GM18907 (cell line): ENCODE data around the gene PXMP4.

Experiments used
- ATAC-seq: cut with Tn5 transposase; IDR thresholded peaks from one replicate; pipeline ENCODE4 v1.9.1; 2021; ENCODE audit warnings: mild to moderate bottlenecking, moderate library complexity; ENCODE audit not compliant: unreplicated experiment

The PXMP4 gene

GRCh38 chr20:33670715-33671499 is 49.2 kb downstream of the PXMP4 start:
- ATAC-seq: no peak

GRCh38 chr20:33669873-33670640 is 50.1 kb downstream of the PXMP4 start:
- no peak for ATAC-seq

- no peak for ATAC-seq
These were observed 50.9 kb downstream of the PXMP4 start for GRCh38 chr20:33669224-33669623.

DNA sequence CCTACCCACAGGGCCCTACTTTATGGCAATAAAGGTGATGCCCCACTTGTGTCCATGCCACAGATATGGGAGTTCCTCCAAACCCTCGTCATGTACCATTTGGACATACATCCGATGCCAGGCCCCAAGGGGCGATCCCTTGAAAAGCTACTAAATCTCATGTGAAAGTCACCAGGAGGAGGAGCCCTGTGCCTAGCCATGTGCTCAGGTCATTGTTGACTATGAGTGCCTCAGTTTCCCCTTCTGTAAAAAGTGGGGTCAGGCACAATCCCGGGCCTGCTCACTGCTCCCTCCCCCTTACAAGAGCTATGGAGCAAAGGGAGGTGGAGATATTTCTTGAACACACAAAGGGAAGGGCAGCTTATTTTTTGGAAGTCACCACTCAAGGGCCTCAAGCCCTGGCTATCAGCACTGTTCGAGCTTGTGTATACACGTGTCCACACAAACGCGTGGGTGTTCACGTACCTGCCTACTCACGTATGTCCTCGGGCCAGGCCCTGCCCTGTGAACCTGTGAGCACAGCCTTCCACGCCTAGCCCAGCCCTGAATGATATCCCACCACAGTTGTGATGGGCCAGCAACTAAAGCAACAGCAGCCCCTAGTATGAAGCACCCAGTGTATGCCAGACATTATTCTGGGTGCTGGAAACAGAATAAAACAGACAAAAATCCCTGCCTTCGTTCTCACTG is 51.5 kb downstream of the PXMP4 start:
- no peak for ATAC-seq

- ATAC-seq: peak; percentile 40
These were observed 52.2 kb downstream of the PXMP4 start for GRCh38 chr20:33667676-33668465.

GRCh38 chr20:33667245-33667675 is 52.9 kb downstream of the PXMP4 start:
- ATAC-seq: peak; percentile 18

DNA sequence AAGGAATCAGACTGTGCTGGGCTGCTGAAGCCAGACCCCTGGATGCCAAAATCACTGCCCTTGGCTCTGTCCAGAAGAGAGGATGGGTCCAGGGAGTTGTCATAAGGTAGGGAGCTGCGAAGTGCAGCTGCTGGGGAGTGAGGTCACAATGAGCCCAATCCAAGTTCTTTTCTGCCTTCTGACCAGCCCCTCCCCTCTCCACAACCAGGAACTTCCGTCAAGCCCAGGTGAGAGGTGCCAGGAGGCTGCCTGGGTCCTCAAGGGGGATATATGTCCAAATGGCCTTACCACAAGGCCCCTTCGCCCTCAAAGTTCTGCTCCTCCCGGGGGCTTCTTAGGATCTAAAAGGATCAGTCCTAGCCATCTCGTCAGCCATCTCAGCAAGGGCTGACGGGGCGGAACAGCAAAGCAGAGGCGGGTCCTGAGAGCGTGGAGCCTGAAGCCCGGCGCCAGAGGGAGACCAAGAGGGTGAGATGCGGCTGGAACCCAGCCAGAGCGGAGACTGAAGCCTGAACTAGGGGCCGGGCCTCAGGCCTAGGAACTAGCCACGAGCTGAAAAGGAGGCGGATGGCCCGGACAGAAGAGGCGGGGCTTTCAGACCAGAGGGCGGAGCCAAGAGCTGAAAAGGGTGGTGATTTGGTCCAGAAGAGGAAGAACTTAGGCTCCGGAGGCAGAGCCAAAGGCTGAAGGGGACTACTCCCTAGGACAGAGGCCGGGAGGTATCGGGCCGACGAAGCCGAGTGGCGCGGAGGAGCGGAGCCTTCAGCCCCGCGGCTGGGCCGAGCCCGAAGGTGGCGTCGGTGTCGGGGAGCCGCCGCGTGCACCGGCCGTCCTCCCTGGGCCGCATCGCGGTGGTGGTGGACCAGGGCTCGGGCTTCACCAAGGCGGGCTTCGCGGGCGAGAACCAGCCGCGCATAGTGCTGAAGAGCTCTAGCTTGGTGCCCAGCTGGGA is 53.5 kb downstream of the PXMP4 start, which contains the start of gene ACTL10:
ACTL10 (plus strand) TSS at position 651 of the 952 bp plus-strand sequence. CDS start 555 bp downstream, outside the sequence.
- peak; percentile 59 for ATAC-seq

- no peak for ATAC-seq
These were observed 55.4 kb downstream of the PXMP4 start for GRCh38 chr20:33664762-33665144.

DNA sequence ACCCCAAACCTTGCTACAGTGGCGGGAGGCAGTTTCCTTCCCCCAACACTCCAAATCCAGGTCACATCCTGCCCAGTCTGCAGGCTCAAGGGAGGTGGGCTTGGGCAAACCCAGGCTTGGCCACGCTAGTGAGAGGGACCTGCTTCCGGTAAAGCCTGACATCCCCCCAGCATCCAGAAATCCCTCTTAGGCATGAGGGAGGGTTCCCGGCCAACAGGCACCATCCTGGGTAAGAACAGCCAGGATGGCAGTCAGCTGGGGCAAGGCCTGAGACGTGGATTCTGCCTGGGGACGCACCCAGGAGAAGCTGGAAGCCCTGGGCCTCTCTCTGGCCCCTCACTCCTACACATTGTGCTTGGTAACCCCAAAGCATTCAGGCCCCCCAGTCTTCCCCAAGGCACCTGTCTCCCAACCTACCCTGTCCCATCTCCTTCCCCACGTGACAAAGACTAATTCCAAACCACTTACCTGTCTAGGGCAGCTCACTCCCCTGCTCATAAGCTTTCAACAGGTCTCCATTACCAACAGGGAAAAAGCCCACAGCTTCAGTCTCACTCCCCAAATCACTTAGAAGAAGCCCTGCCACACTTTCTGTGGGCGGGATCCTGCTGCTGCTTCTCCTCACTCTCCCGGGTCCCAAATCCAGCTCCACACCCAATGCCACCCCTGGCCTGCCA is 55.9 kb downstream of the PXMP4 start:
- ATAC-seq: no peak

DNA sequence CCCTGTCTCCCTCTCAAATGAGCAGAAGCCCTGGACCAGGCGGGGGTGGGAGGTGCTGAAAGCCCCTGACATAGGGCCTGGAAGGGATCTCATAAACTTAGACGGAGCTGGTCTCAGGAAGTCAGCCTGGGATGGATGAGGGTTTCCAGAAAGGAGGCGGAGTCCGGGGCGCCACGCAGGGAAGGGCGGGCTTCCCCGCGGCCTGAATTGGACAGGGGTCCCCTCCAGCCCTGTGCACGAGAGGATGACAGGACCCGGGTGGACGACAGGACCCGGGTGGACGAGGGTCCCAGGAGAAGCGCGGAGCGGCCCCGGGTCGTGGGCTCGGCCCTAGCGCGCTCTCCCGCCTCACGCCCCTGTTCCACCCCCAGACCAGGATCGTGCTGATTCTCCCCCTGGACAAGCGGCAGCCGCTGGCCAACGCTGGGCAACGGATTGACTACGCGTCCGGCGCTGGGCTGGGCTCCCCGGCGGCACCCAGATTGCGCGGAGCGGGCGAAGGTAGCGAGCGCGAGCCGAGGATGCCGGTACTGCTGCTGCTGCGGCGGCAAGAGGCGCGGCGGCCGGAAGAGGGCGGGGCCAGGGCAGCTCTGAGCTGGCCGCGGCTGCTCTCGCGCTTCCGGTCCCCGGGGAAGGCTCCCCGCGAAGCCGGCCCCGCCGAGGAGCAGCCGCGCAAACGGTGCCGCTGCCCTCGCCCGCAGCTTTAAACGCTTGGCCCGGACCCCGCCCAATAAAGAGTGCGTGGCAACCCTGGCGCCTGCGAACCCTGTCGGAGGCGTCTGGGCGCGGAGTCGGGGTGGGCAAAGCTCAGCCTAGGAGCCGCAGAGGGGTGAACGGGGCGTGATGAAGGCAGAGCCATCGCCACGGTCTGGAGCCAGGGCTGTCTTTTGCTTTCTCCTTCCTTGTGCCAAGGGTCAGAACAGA is 56.7 kb downstream of the PXMP4 start:
- peak; percentile 43 for ATAC-seq

DNA sequence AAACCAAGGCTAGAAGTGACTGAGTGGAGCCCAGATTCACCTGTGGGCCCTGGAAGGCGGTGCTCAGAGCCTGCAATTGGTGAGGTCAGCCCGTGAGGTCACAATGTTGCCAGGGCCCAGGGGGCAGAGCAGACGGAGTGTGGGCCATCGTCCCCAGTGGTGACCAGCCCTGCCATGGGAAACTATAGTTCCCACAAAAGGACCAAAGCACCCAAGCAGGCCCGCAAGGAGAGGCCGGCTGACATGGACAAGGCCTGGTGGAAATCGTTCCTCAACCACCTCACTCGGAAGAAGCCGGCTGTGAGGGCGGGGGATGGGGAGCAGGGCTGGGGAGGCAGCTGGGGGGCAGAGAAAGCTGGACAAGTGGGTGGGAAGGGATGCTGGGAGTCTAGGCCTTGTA is 57.9 kb downstream of the PXMP4 start, which contains the start of gene C20orf144:
C20orf144 (plus strand) TSS at position 156 of the 400 bp plus-strand sequence; CDS start at position 175, 19 bp downstream.
- ATAC-seq: no peak

GRCh38 chr20:33660685-33661058 is 59.4 kb downstream of the PXMP4 start:
- no peak for ATAC-seq

DNA sequence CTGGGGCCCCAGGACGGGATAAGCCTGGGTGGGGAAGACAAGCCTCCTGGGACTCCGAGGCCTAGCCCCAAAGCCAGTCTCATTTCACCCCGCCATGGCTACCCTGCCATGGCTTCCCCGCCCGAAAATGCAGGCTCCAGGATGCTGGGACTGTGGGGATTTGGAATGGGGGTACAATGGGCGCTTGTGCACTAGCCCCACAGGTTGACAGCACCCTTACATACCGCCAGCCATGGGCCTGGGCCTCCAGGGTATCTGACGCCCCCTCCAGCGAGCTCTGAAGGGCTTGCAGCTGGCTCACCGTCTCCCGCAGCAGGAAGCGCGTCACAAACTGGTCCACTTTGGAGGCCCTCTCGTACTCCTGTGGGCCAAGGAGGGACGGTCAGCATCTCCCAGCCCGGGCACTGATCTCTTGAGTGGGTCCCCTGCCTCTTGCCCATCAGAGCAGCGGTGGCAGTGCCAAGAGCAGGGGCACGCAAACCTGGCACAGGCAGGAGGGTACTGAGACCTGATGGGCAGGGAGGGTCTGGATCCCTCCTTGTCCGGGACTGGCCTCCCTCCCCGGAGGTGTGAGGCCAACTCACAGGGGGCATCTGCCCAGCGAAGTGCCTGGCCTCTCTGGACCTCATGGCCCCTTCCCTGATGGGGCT is 60.0 kb downstream of the PXMP4 start:
- ATAC-seq: no peak

GRCh38 chr20:33659341-33660034 is 60.6 kb downstream of the PXMP4 start:
- ATAC-seq: no peak

DNA sequence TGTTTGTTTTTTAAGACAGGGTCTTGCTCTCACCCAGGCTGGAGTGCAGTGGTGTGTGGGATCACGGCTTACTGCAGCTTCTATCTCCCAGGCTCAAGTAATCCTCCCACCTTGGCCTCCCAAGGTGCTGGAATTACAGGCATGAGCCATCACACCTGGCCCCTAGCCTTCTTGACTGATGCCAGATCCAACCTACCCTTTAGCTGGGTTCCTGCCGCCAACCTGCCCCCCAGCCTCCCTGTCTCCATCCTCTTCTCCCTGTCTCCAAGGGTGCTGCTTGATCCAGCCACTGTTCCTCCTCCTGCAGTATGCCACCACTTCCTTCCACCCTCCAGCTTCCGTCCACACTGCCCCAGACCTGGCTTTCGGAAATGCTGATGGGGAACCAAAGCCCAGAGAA is 61.2 kb downstream of the PXMP4 start:
- ATAC-seq: no peak

GRCh38 chr20:33658510-33658909 is 61.6 kb downstream of the PXMP4 start:
- ATAC-seq: no peak

DNA sequence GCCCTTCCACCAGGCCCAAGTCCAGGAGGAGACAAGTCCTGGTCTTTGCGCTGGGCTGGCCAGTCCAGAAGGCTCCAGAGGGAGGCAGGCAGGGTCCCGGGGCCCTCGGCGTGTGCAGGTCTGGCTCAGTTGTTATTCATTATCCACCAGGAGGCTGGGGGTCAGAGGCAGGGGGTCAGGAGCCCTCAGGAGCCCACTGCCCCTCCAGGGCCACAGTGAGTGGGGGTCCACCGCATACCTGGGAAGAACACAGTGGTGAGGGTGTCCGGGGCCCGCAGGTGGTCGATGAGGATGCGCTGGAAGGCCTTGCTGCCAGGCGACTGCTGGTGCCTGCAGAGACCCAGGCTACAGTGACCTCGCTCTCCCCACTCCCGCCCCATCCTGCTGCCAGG is 62.4 kb downstream of the PXMP4 start:
- no peak for ATAC-seq
